Cerebellar cortex (tissue), 1 donor: ENCODE measurements around the gene DSTN.
"Not testable (repeated sequence)": the region's sequence is repeated elsewhere in the genome, so short reads cannot be mapped to it uniquely, and the experiment has no call there.

ENCODE experiments used
- DNase-seq: peaks from one replicate; pipeline ENCODE4 v3.0.0-alpha.2; 2015; ENCODE audit warnings: low spot score

DSTN gene

DNA sequence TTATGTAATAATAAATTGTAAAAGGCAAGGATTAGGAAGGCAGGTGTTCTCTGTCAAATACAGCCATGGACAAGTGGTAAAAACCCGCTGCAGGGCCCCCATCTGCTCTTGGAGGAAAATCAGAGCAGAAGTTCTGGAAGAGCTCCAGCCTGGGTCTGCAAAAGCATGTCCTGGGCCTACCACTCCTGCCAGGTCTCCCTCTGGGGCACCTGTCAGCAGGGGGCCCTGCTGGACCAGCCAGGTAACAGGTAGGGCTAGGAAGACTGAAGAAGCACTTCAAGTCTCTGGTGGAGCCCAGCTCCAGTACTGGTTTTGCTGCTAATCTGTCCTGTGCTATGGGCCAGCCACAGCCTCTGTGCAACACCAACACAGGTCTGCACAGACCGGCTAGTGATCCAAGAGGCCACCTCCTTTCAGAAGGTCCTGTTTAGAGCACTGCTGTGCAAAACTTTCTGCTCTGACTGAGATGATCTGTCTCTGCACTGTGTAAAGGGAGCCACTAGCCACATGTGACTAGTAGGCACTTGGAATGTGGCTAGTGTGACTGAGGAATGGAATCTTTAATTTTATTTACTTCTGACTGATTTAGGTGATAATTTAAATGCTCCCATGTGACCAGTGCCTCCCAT lies 82.0 kb downstream of the DSTN start:
- no peak for DNase-seq

DNA sequence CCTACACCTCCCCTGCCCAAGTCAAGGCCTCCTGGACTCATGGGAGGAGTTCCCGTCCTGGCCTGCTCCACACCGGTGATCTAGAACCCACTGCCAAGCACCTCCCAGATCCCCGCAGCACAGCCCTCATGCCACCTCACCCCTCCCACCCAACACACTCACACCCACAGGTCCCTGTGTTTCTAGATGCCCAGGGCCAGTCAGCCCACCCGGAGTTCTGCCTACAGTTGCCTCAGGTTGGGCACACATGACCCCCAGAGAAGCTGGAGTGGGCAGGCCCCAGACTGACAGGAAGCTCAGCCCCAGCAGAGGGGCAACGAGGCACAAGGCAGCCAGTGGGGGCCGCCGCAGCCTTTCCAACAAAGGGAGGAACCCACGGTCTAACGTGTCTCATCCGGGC lies 82.5 kb downstream of the DSTN start:
- DNase-seq: no peak

DNA sequence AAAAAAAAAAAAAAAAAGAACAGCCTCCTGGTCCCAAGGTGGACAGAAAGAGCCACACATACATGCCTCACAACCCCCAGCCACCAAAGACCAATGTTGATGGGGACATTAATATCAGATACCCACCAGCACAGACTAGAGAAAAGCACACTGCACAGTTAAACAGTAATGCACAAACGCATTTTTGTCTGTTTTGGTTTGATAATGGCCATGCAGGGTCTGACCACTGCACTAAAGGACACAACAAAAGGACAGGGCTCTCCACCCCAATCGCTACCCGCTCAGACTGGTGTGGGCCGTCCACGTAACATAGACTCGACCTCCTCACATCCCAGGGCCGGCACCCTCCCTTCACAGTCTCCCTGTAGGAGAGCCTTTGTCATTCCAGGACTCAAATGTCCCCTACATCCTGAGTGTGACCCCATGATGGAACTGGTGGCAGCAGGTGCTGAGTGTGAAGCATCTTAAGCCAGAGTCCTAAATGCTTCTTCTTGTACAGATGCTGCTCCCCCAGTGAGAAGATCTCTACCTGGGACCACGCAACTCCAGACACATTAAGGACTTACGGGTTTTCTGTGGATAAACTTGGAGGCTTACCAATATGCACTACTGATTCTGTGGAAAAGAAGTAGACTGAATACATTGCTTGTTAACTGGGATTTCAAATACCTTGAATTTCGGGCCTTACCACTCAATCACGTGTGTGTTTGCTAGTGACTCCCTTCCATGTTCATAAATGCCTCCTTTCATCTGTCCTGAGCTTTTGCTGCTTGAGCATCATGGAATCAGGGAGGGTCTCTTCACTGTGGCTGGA lies 84.2 kb downstream of the DSTN start:
- no peak for DNase-seq

DNA sequence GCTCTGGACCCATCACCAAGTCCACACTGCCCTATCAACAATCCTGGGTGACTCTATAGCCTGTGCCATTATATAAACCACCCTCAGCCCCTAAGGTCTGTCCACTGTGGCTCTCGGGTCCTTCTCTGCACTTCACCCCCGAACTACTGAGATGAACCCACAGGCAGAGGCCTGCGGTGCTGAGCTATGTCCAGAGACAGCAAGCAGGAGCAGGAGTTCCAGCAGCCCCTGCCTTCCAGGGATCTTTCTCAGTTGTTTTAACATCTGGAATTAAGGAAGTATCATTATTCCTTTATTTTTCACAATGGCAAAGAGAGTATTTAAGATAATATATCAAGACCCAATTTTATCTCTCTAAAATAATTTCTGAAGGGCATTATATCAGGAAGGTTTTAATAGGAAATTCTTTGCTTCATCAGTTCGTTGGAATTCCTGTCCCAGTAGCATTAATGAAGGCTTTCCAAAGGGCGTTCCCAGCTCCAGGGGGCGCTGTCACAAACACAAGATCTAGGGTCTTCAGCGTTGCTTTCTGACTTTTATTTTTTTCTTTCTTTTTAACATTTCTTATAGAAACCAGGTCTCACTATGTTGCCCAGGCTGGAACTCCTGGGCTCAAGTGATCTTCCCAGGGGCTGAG lies 84.9 kb downstream of the DSTN start:
- DNase-seq: peak; percentile 33

DNA sequence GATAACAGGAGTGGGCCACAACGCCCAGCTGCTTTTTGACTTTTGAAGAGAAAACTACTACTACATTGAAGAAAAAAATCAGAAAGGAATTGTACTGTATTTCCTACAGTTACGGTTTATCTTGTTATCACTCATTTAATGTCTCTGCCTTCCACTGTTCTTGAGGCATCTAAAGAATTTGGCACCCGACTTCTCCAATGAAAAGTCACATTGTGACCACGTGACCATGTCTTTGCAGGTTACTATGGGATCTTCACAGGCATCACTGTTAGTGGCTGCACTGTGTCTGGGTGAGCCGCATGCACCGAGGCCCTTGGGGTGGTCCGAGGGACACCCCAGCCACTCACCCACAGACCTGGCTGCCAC lies 85.4 kb downstream of the DSTN start:
- no peak for DNase-seq

DNA sequence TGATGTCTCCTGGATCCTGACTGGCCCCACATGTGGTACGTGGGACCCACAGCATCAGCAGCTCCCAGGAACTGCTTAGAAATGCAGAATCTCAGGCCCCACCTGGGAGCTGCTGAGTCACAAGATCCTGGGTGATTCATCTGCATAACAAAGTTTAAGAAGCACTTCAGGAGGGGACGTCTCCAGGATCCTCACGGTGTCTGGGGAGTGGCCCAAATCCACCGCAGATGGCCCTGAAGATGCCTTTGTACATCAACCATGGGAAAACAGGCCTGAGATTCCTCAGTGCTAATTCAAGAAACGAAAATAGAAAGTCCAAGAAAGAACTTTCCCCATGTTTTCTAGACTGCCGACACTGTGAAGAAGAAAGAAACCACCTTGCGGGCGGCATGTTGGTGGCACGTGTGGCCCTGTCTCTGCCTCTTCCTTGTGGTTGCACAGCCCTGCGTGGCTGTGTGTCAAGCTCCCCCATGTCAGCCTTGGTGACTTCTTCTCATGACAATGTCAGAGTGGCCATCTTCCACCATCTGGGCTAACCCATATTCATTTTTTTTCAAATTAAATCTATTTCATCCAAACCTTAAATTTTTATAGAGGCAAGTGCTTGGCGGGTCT lies 86.1 kb downstream of the DSTN start:
- no peak for DNase-seq

DNA sequence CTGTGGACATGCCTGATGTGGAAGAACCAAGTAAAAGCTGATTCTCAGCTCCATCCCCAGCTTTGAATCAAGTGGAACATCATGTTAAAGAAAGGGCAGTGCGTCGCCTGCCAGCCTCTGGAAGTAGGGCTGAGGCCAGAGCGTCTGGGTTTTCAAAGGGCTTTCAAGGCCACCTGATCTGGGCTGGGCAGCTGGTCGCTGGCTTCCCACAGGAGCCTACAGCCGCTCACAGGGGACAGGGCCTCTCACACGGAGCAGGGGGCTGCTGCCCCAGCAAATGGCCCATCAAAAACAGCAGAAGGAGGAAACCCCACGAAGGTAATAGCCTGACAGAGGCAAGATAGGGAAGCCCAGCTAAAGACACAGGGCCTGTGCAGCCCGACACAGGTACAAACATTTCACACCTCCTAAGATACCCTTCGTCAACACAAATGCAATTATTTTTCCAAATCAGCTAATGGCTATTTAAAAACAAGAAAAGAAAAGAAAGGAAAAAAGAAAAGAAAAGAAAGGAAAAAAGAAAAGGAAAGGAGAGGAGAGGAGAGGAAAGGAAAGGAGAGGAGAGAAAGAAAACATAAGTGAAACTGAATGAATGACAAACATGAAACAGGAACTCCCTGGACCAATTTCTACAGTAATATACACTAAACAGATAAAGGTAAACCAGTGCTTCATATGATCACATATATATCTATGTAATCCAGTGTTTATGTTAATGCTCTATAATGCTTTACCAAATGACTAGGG lies 87.4 kb downstream of the DSTN start:
- DNase-seq: no peak

DNA sequence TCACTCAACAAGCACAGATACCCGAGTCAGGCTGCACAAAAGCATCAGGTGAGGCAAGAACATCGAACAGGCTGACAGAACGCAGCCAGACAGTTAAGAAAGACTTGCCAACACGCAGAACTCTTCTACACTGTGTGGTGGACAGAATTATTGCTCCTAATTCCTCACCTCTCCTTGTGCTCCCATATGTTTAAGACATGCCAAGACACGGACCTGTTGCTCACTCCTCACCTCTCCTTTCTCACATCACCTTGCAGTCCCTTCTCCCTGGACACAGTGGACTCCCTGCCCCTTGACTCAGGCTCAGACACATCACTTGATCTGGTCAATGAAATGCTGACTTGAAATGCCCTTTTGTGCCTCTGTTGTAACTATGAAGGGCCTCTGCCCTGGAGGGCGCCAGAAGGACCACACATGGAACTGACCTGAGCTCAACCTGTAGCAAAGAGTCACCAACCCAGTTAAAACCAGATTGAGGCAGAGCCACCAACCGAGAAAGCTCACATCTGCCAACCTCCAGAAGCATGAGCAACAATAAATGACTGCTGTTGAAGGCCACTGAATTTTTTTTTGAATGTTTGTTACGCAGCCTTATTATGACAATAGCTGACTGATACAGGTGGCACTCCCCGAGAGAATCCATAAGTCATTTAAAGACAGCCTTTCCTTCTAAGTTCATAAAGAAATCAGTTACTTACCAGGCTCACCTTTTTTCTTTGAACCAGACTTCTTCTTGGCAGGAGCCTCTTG lies 88.2 kb downstream of the DSTN start:
- no peak for DNase-seq

DNA sequence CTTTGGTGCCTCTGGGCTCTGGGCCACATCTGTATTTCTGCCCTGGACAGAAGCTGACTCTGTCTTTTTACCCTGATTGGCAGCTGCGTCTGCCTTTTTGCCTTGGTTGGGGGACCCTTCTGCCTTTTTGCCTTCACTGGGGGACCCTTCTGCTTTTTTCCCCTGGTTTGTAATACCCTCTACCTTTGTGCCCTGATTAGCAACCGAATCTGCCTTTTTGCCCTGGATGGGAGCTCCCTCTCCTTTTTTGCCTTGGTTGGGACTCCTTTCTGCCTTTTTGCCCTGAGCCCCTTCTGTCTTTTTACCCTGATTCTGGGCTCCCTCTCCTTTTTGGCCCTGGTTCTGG lies 88.7 kb downstream of the DSTN start:
- no peak for DNase-seq

DNA sequence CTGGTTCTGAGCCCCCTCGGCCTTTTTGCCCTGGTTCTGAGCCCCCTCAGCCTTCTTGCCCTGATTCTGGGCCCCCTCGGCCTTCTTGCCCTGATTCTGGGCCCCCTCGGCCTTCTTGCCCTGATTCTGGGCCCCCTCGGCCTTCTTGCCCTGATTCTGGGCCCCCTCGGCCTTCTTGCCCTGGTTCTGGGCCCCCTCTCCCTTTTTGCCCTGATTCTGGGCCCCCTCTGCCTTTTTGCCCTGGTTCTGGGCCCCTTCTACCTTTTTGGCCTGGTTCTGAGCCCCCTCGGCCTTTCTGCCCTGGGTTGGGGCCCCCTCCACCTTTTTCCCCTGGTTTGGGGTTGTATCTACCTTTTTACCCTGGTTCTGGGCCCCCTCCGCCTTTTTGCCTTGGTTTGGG lies 89.5 kb downstream of the DSTN start:
- DNase-seq: not testable (repeated sequence)
